Measurements from ENCODE around the gene ALG6.

ALG6 gene

GRCh38 chr1:63423649-63424048 lies 56.2 kb downstream of the ALG6 start:
- no peak overlapping the region for H3K4me3 ChIP-seq (ENCODE audit: low read length)
- no peaks in the 10 kb centered on the region for H3K4me1 ChIP-seq (ENCODE audit: control insufficient read depth, low read depth, low read length)
- no peak overlapping the region for H3K9ac ChIP-seq (ENCODE audit: low read length)
- no peaks in the 10 kb centered on the region for H3K27me3 ChIP-seq (ENCODE audit: control insufficient read depth, insufficient read depth, low read length)
- no peaks in the 10 kb centered on the region for H3K9me3 ChIP-seq (ENCODE audit: control insufficient read depth, low read depth, low read length)
- H3K36me3 ChIP-seq (ENCODE audit: control insufficient read depth, low read depth, low read length) = no peaks in the 10 kb centered on the region
- H3K27ac ChIP-seq (ENCODE audit: low read length) = no peak overlapping the region

- H3K36me3 ChIP-seq (ENCODE audit: control insufficient read depth, low read depth, low read length) = peaks cover 3% of the 10 kb centered on the region
- H3K27ac ChIP-seq (ENCODE audit: low read length) = no peak overlapping the region
- no peak overlapping the region for H3K4me3 ChIP-seq (ENCODE audit: low read length)
- no peaks in the 10 kb centered on the region for H3K27me3 ChIP-seq (ENCODE audit: control insufficient read depth, insufficient read depth, low read length)
- no peak overlapping the region for H3K9ac ChIP-seq (ENCODE audit: low read length)
- H3K4me1 ChIP-seq (ENCODE audit: control insufficient read depth, low read depth, low read length) = no peaks in the 10 kb centered on the region
- H3K9me3 ChIP-seq (ENCODE audit: control insufficient read depth, low read depth, low read length) = no peaks in the 10 kb centered on the region
Measured at GRCh38 chr1:63428815-63429214, 61.4 kb downstream of the ALG6 start.

- no peaks in the 10 kb centered on the region for H3K4me1 ChIP-seq (ENCODE audit: control insufficient read depth, low read depth, low read length)
- H3K4me3 ChIP-seq (ENCODE audit: low read length) = no peak overlapping the region
- peaks cover 3% of the 10 kb centered on the region for H3K36me3 ChIP-seq (ENCODE audit: control insufficient read depth, low read depth, low read length)
- H3K27me3 ChIP-seq (ENCODE audit: control insufficient read depth, insufficient read depth, low read length) = no peaks in the 10 kb centered on the region
- H3K27ac ChIP-seq (ENCODE audit: low read length) = no peak overlapping the region
- H3K9me3 ChIP-seq (ENCODE audit: control insufficient read depth, low read depth, low read length) = no peaks in the 10 kb centered on the region
- no peak overlapping the region for H3K9ac ChIP-seq (ENCODE audit: low read length)
Measured at GRCh38 chr1:63429281-63429680, 61.9 kb downstream of the ALG6 start.

GRCh38 chr1:63435161-63435560 lies 67.7 kb downstream of the ALG6 start:
- Histone ChIP-seq H3K9ac (ENCODE audit: low read length) (no peak overlapping the region), H3K4me3 (ENCODE audit: low read length) (no peak overlapping the region), H3K36me3 (ENCODE audit: control insufficient read depth, low read depth, low read length) (peaks cover 3% of the 10 kb centered on the region), H3K27me3 (ENCODE audit: control insufficient read depth, insufficient read depth, low read length) (no peaks in the 10 kb centered on the region), H3K9me3 (ENCODE audit: control insufficient read depth, low read depth, low read length) (no peaks in the 10 kb centered on the region), H3K27ac (ENCODE audit: low read length) (no peak overlapping the region), H3K4me1 (ENCODE audit: control insufficient read depth, low read depth, low read length) (no peaks in the 10 kb centered on the region)

- peaks cover 3% of the 10 kb centered on the region for H3K4me1 ChIP-seq (ENCODE audit: control insufficient read depth, low read depth, low read length)
- H3K9me3 ChIP-seq (ENCODE audit: control insufficient read depth, low read depth, low read length) = no peaks in the 10 kb centered on the region
- H3K27ac ChIP-seq (ENCODE audit: low read length) = no peak overlapping the region
- no peaks in the 10 kb centered on the region for H3K36me3 ChIP-seq (ENCODE audit: control insufficient read depth, low read depth, low read length)
- H3K9ac ChIP-seq (ENCODE audit: low read length) = no peak overlapping the region
- no peaks in the 10 kb centered on the region for H3K27me3 ChIP-seq (ENCODE audit: control insufficient read depth, insufficient read depth, low read length)
- H3K4me3 ChIP-seq (ENCODE audit: low read length) = no peak overlapping the region
Measured at GRCh38 chr1:63442141-63442475, 74.7 kb downstream of the ALG6 start.

GRCh38 chr1:63448731-63449246 lies 81.4 kb downstream of the ALG6 start:
- no peak overlapping the region for H3K4me3 ChIP-seq (ENCODE audit: low read length)
- no peaks in the 10 kb centered on the region for H3K27me3 ChIP-seq (ENCODE audit: control insufficient read depth, insufficient read depth, low read length)
- no peak overlapping the region for H3K9ac ChIP-seq (ENCODE audit: low read length)
- no peak overlapping the region for H3K27ac ChIP-seq (ENCODE audit: low read length)
- no peaks in the 10 kb centered on the region for H3K4me1 ChIP-seq (ENCODE audit: control insufficient read depth, low read depth, low read length)
- H3K9me3 ChIP-seq (ENCODE audit: control insufficient read depth, low read depth, low read length) = no peaks in the 10 kb centered on the region
- H3K36me3 ChIP-seq (ENCODE audit: control insufficient read depth, low read depth, low read length) = no peaks in the 10 kb centered on the region

GRCh38 chr1:63450416-63450815 lies 83.0 kb downstream of the ALG6 start:
- Histone ChIP-seq H3K36me3 (ENCODE audit: control insufficient read depth, low read depth, low read length) (no peaks in the 10 kb centered on the region), H3K9me3 (ENCODE audit: control insufficient read depth, low read depth, low read length) (no peaks in the 10 kb centered on the region), H3K4me3 (ENCODE audit: low read length) (no peak overlapping the region), H3K27me3 (ENCODE audit: control insufficient read depth, insufficient read depth, low read length) (no peaks in the 10 kb centered on the region), H3K27ac (ENCODE audit: low read length) (no peak overlapping the region), H3K4me1 (ENCODE audit: control insufficient read depth, low read depth, low read length) (no peaks in the 10 kb centered on the region), H3K9ac (ENCODE audit: low read length) (no peak overlapping the region)

- H3K9ac ChIP-seq (ENCODE audit: low read length) = no peak overlapping the region
- no peaks in the 10 kb centered on the region for H3K36me3 ChIP-seq (ENCODE audit: control insufficient read depth, low read depth, low read length)
- no peak overlapping the region for H3K27ac ChIP-seq (ENCODE audit: low read length)
- H3K27me3 ChIP-seq (ENCODE audit: control insufficient read depth, insufficient read depth, low read length) = no peaks in the 10 kb centered on the region
- H3K4me1 ChIP-seq (ENCODE audit: control insufficient read depth, low read depth, low read length) = no peaks in the 10 kb centered on the region
- no peaks in the 10 kb centered on the region for H3K9me3 ChIP-seq (ENCODE audit: control insufficient read depth, low read depth, low read length)
- no peak overlapping the region for H3K4me3 ChIP-seq (ENCODE audit: low read length)
Measured at GRCh38 chr1:63453232-63453631, 85.8 kb downstream of the ALG6 start.

- Histone ChIP-seq H3K27ac (ENCODE audit: low read length) (no peak overlapping the region), H3K4me1 (ENCODE audit: control insufficient read depth, low read depth, low read length) (no peaks in the 10 kb centered on the region), H3K9ac (ENCODE audit: low read length) (no peak overlapping the region), H3K36me3 (ENCODE audit: control insufficient read depth, low read depth, low read length) (no peaks in the 10 kb centered on the region), H3K27me3 (ENCODE audit: control insufficient read depth, insufficient read depth, low read length) (no peaks in the 10 kb centered on the region), H3K4me3 (ENCODE audit: low read length) (no peak overlapping the region), H3K9me3 (ENCODE audit: control insufficient read depth, low read depth, low read length) (no peaks in the 10 kb centered on the region)
Measured at GRCh38 chr1:63454269-63454668, 86.8 kb downstream of the ALG6 start.

- Histone ChIP-seq H3K4me3 (ENCODE audit: low read length) (no peak overlapping the region), H3K27ac (ENCODE audit: low read length) (no peak overlapping the region), H3K9ac (ENCODE audit: low read length) (no peak overlapping the region), H3K9me3 (ENCODE audit: control insufficient read depth, low read depth, low read length) (peaks cover 10% of the 10 kb centered on the region), H3K27me3 (ENCODE audit: control insufficient read depth, insufficient read depth, low read length) (no peaks in the 10 kb centered on the region), H3K4me1 (ENCODE audit: control insufficient read depth, low read depth, low read length) (no peaks in the 10 kb centered on the region), H3K36me3 (ENCODE audit: control insufficient read depth, low read depth, low read length) (no peaks in the 10 kb centered on the region)
Measured at GRCh38 chr1:63458750-63459149, 91.3 kb downstream of the ALG6 start.

GRCh38 chr1:63461661-63462230 lies 94.3 kb downstream of the ALG6 start:
- Histone ChIP-seq H3K4me1 (ENCODE audit: control insufficient read depth, low read depth, low read length) (no peaks in the 10 kb centered on the region), H3K9ac (ENCODE audit: low read length) (no peak overlapping the region), H3K9me3 (ENCODE audit: control insufficient read depth, low read depth, low read length) (peaks cover 10% of the 10 kb centered on the region), H3K4me3 (ENCODE audit: low read length) (no peak overlapping the region), H3K27me3 (ENCODE audit: control insufficient read depth, insufficient read depth, low read length) (no peaks in the 10 kb centered on the region), H3K36me3 (ENCODE audit: control insufficient read depth, low read depth, low read length) (no peaks in the 10 kb centered on the region), H3K27ac (ENCODE audit: low read length) (no peak overlapping the region)

- H3K9me3 ChIP-seq (ENCODE audit: control insufficient read depth, low read depth, low read length) = peaks cover 10% of the 10 kb centered on the region
- H3K4me3 ChIP-seq (ENCODE audit: low read length) = no peak overlapping the region
- H3K36me3 ChIP-seq (ENCODE audit: control insufficient read depth, low read depth, low read length) = no peaks in the 10 kb centered on the region
- no peaks in the 10 kb centered on the region for H3K4me1 ChIP-seq (ENCODE audit: control insufficient read depth, low read depth, low read length)
- no peak overlapping the region for H3K27ac ChIP-seq (ENCODE audit: low read length)
- H3K9ac ChIP-seq (ENCODE audit: low read length) = no peak overlapping the region
- H3K27me3 ChIP-seq (ENCODE audit: control insufficient read depth, insufficient read depth, low read length) = no peaks in the 10 kb centered on the region
Measured at GRCh38 chr1:63463248-63463647, 95.8 kb downstream of the ALG6 start.

Measured in iPS-18a (cell line).